ENCODE results near the gene RGMB. TPM values are rescaled to one million over a fixed set of nuclear protein-coding genes. Genes with fewer than 3 reads are reported as not detected.

The RGMB gene
- total RNA-seq, 2 donors from 2014 or later: 60.2 to 71.6 TPM

DNA sequence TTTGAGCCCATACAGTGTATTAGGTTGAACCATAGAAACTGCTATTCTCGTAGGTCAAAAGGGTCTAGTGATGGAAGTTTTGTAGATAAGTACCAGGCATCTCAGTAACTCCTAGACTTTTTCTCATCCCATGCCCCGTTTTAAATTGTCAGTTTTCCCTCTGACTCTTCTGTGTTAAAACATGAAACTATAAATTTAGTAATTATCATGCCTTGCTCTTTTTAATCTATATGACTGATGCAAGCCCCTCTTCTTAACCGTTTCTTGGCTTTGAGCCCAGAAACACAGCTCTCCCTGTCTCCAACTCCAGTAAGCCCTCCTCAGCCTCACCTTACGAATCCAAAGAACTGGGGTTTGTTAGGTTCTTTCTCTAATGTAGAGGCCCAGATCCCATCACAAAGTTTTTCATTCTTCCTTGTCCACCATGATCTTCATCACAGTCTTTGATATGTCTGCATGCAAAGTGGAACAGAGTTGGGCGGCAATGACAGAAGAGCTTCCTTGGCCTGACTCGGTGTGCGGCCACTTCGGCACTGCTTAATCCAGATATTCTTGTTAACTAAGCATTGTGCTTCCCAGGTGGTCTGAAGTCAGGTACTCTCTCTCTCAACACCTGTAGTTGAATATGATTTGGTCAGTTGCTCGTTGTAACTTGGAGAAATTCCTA, 21.1 kb downstream of the RGMB start:
- no peak for DNase-seq
- H3K9ac ChIP-seq (ENCODE audit: extremely low read depth, low read length, poor library complexity, severe bottlenecking): no peak overlapping the region
- peaks cover 37% of the 10 kb centered on the region for H3K36me3 Mint-ChIP-seq (ENCODE audit: low read depth)
- H3K27ac ChIP-seq (ENCODE audit: low read depth, low read length): no peak overlapping the region
- H3K4me3 ChIP-seq (ENCODE audit: low read length): no peak overlapping the region
- H3K4me3 Mint-ChIP-seq: no peak overlapping the region
- peaks cover 44% of the 10 kb centered on the region for H3K36me3 ChIP-seq (ENCODE audit: control insufficient read depth, insufficient read depth, low read length)
- peak overlapping the region; percentile 3 for H3K27ac Mint-ChIP-seq
- H3K27me3 Mint-ChIP-seq (ENCODE audit: insufficient read depth): no peaks in the 10 kb centered on the region
- H3K9me3 Mint-ChIP-seq: no peaks in the 10 kb centered on the region
- H3K27me3 ChIP-seq (ENCODE audit: control insufficient read depth, insufficient read depth, low read length, poor library complexity, severe bottlenecking): no peaks in the 10 kb centered on the region
- no peaks in the 10 kb centered on the region for H3K9me3 ChIP-seq (ENCODE audit: control insufficient read depth, low read length)
- TF ChIP-seq, protein P1, sequence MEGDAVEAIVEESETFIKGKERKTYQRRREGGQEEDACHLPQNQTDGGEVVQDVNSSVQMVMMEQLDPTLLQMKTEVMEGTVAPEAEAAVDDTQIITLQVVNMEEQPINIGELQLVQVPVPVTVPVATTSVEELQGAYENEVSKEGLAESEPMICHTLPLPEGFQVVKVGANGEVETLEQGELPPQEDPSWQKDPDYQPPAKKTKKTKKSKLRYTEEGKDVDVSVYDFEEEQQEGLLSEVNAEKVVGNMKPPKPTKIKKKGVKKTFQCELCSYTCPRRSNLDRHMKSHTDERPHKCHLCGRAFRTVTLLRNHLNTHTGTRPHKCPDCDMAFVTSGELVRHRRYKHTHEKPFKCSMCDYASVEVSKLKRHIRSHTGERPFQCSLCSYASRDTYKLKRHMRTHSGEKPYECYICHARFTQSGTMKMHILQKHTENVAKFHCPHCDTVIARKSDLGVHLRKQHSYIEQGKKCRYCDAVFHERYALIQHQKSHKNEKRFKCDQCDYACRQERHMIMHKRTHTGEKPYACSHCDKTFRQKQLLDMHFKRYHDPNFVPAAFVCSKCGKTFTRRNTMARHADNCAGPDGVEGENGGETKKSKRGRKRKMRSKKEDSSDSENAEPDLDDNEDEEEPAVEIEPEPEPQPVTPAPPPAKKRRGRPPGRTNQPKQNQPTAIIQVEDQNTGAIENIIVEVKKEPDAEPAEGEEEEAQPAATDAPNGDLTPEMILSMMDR (conservative IDR thresholded peaks at IDR 0.05): no peak
- peaks cover 8% of the 10 kb centered on the region for H3K4me1 ChIP-seq (ENCODE audit: control insufficient read depth, insufficient read depth, low read length)
- peaks cover 48% of the 10 kb centered on the region for H3K4me1 Mint-ChIP-seq
- WGBS, 2 experiments (ENCODE audit: insufficient coverage in 1 of 2, insufficient read length in 1 of 2): 87 to 90% methylated on average over 7 to 9 of the region's 9 CpGs

DNA sequence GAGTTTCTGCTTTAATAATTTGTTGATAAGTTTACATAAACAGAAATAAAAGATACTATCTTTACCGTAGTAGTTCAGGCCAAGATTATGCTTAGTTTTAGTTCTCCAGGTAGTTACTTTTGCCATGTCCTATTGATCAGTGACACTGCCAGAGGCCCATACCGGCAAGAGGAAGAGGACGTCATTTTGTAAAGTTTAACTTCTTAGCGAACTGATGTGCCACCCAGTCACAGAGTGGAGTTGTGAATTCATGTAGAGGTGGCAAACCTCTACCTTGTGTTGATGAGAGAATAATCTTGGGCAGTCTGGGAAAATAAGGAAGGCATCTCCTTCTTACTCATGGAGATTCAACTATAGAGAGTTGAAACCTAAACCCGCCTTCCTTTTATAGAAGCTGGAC, 21.8 kb downstream of the RGMB start:
- Histone ChIP-seq H3K9ac (ENCODE audit: extremely low read depth, low read length, poor library complexity, severe bottlenecking) (no peak overlapping the region), H3K4me1 (ENCODE audit: control insufficient read depth, insufficient read depth, low read length) (peaks cover 8% of the 10 kb centered on the region), H3K27ac (ENCODE audit: low read depth, low read length) (no peak overlapping the region), H3K36me3 (ENCODE audit: control insufficient read depth, insufficient read depth, low read length) (peaks cover 41% of the 10 kb centered on the region), H3K27me3 (ENCODE audit: control insufficient read depth, insufficient read depth, low read length, poor library complexity, severe bottlenecking) (no peaks in the 10 kb centered on the region), H3K4me3 (ENCODE audit: low read length) (no peak overlapping the region), H3K9me3 (ENCODE audit: control insufficient read depth, low read length) (no peaks in the 10 kb centered on the region)
- Mint-ChIP-seq H3K36me3 (ENCODE audit: low read depth) (peaks cover 37% of the 10 kb centered on the region), H3K27ac (peak overlapping the region; percentile 3), H3K27me3 (ENCODE audit: insufficient read depth) (no peaks in the 10 kb centered on the region), H3K9me3 (no peaks in the 10 kb centered on the region), H3K4me1 (peaks cover 45% of the 10 kb centered on the region), H3K4me3 (no peak overlapping the region)
- DNase-seq: no peak
- WGBS, 2 experiments (ENCODE audit: insufficient coverage in 1 of 2, insufficient read length in 1 of 2): 93 to 100% methylated on average over 4 to 5 of the region's 5 CpGs
- TF ChIP-seq, protein P1 (conservative IDR thresholded peaks at IDR 0.05): no peak

DNA sequence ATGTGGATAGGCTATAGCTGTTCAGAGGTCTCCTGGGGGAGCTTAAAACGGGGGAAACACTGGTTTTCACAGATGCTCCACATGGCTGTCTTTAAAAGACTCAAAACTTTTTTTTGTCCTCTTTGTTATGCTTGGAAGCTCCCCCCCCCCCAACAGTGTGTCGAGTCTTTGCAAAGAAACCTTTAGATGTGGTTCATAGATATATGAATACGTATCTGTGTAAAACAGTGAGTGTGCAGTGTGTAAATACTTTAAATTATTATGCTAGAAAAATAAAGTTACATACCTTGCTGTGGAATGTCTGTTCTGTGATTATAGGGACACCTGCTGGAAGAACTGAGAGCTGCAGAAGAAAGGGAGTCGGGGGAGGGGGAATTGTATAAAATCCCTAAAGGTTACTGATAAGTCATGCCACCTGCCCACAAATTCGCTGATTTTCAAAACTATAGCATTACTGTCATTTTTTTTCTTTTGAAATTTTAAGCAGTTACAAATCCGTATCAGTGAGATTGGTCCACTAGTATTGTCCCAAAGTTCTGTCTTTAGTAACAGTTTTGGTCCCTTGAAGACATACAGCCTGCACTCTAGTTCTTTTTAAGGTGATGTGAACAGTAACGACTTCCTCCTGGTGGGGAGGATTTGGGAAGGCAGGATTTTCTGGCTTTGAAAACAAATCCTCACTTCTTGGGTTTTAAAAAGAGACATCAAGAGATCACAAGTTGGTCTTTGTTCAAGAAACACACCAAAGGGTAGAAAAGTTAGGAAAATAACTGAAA, 22.9 kb downstream of the RGMB start:
- DNase-seq: peak; percentile 89
- Mint-ChIP-seq H3K36me3 (ENCODE audit: low read depth) (peaks cover 27% of the 10 kb centered on the region), H3K27me3 (ENCODE audit: insufficient read depth) (no peaks in the 10 kb centered on the region), H3K9me3 (no peaks in the 10 kb centered on the region), H3K27ac (peak overlapping the region; percentile 83), H3K4me1 (peaks cover 34% of the 10 kb centered on the region), H3K4me3 (no peak overlapping the region)
- TF ChIP-seq, protein P1 (conservative IDR thresholded peaks at IDR 0.05): peak; percentile 87
- WGBS, 2 experiments (ENCODE audit: insufficient coverage in 1 of 2, insufficient read length in 1 of 2): 19 to 20% methylated on average over 3 to 7 of the region's 7 CpGs
- Histone ChIP-seq H3K27me3 (ENCODE audit: control insufficient read depth, insufficient read depth, low read length, poor library complexity, severe bottlenecking) (no peaks in the 10 kb centered on the region), H3K36me3 (ENCODE audit: control insufficient read depth, insufficient read depth, low read length) (peaks cover 30% of the 10 kb centered on the region), H3K27ac (ENCODE audit: low read depth, low read length) (peak overlapping the region; percentile 70), H3K4me1 (ENCODE audit: control insufficient read depth, insufficient read depth, low read length) (peaks cover 10% of the 10 kb centered on the region), H3K9ac (ENCODE audit: extremely low read depth, low read length, poor library complexity, severe bottlenecking) (no peak overlapping the region), H3K9me3 (ENCODE audit: control insufficient read depth, low read length) (no peaks in the 10 kb centered on the region), H3K4me3 (ENCODE audit: low read length) (no peak overlapping the region)
